T follicular helper cell (primary cell): ENCODE measurements around the gene PAX2.
"Not testable (repeated sequence)": the region's sequence is repeated elsewhere in the genome, so short reads cannot be mapped to it uniquely, and the experiment has no call there.

Source experiments
- DNase-seq: peaks from one replicate; pipeline ENCODE4 v3.0.0-alpha.2; 2020; ENCODE audit warnings: low read depth
- total RNA-seq, 2 experiments: gene quantifications; one replicate each; lab custom pipeline; 2026; lab: John Stamatoyannopoulos, UW

PAX2 gene
- total RNA-seq, result 0 to 0.04 reads per million in 2 experiments

- no peak for DNase-seq
Measured at GRCh38 chr10:100744987-100745881, at the start of gene PAX2. Gene PAX2, plus strand, starts transcription at chr10:100745582. Its CDS starts 679 bp downstream, at chr10:100746261.

- DNase-seq, result no peak
Measured at GRCh38 chr10:100696477-100696901, 48.9 kb upstream of the PAX2 start.

DNA sequence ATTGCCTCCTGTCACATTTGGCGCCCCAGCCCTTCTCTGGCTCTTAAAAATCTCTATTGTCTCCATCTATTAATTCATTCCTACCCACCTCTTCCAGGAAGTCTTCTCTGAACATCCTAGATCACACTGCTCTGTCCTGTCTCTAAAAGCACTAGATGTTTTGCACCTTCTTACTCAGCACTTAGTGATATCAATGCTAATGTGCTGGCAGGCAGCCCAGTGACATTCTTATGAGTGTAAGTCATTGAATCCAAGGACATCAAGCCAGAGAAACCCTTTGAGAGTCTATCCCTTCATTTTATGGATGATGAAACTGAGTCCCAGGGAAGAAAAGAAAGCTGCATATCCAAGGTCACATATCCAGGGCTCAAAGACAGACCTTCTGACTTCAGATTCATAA, 48.3 kb upstream of the PAX2 start:
- no peak for DNase-seq

- DNase-seq, result no peak
Measured at GRCh38 chr10:100697631-100698030, 47.8 kb upstream of the PAX2 start.

DNA sequence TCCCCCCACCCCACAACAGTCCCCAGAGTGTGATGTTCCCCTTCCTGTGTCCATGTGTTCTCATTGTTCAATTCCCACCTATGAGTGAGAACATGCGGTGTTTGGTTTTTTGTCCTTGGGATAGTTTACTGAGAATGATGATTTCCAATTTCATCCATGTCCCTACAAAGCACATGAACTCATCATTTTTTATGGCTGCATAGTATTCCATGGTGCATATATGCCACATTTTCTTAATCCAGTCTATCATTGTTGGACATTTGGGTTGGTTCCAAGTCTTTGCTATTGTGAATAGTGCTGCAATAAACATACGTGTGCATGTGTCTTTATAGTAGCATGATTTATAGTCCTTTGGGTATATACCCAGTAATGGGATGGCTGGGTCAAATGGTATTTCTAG, 43.7 kb upstream of the PAX2 start:
- not testable (repeated sequence) for DNase-seq

- no peak for DNase-seq
Measured at GRCh38 chr10:100705139-100705538, 40.2 kb upstream of the PAX2 start.

DNA sequence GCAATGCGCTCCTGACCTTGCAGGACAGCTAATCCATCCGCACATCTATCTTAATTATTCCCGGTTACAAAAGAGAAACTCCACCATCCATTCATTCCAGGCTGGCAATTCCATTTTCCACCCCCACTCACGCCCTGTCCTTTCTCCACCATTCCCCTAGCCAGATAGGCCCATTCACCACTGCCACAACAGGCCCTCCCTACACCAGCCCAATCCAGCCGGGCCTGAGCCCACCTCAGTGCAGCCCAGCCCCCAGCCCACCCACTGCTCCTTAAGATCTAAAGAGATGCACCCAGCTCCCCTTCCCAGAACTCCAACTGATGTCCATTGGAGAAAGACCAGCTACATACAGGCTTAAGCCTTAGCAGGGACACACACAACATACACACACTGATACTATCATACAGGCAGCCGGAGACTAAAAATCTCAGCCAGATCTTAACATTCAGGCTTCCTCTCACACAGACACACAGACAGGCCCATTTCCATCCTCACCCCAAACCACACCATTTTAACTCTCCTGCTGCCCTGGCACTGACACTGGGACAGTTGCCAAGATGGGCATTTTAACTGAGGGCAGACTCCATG, 38.0 kb upstream of the PAX2 start:
- DNase-seq, result no peak

DNA sequence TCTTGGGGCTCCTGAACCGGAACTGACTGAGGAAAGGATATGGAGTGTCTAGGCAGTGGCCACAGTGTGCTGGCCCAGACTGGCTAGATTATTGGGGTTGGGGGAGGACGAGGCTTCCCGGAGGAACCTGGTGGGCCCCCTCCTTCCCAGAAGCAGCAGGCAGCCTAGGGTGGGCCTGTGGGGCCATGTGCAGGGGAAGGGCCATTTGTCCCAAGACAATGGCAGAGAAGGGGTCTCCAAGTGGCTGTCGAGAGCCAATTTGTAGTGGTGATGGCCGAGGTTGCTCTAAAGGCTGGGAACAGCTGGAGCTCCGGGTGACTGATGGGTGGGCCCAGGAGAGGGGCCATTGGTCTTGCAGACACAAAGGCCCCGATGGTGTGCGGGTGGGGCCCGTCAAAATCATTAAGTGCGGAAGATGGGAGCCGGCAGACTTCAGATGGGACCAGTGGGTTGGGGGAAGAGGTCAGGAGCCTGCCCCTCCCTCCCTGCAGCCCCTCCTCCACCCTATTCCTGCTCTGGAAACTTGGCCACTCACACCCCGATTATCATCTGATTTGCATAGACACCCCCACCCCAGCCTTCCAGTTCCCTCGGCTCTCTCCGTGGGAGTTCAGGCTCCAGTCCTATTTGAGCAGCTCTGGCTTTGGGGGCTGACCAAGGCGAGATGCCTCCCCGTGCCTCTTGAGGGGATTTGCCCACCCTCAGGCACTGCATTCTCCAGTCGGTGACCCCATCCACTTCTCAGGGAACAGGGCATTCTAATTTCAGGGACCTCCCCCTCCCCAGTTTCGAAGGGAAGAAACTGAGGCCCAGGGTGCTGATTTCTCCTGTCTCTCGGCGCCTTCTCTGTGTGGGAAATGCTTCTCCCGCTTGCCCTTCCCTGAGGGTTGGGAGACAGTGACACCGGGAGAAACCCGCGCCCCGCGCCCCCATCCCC, 36.0 kb upstream of the PAX2 start:
- no peak for DNase-seq

DNA sequence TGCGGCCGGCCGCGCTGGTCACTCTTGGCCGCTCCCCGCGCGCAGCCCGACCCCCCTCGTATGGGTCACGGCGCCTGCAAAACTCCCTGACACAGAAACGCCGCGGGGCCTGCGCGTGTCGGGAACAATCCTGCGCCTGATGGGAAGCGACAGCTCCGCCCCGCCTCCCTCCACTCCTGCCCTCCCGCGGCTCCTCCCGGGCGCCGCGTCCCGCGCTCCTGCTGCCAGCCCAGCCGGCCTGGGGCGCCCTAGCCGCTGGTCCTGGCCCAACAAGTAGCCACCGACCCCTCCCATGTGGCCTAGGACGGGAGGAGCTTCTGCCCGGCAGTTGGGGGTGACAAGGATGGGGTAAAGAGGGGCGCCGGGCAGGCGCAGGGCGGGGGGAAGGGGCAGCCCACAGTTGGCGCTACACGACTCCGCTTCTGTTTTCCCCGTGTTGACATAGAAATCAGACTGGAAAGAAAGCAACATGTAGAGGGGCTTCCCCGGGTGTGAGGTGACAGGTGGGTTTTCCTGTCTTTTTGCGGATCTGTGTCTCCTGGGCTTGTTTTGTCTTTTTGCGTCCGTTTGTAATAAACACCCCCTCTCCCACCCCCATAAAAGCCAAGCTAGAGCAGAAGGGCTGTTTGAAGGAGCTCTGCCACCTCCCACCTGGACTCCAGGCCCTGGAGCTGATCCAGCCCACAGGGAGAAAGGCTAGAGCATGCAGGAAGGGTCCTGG, 35.1 kb upstream of the PAX2 start:
- no peak for DNase-seq

- DNase-seq, result no peak
Measured at GRCh38 chr10:100713049-100713858, 32.1 kb upstream of the PAX2 start.

DNA sequence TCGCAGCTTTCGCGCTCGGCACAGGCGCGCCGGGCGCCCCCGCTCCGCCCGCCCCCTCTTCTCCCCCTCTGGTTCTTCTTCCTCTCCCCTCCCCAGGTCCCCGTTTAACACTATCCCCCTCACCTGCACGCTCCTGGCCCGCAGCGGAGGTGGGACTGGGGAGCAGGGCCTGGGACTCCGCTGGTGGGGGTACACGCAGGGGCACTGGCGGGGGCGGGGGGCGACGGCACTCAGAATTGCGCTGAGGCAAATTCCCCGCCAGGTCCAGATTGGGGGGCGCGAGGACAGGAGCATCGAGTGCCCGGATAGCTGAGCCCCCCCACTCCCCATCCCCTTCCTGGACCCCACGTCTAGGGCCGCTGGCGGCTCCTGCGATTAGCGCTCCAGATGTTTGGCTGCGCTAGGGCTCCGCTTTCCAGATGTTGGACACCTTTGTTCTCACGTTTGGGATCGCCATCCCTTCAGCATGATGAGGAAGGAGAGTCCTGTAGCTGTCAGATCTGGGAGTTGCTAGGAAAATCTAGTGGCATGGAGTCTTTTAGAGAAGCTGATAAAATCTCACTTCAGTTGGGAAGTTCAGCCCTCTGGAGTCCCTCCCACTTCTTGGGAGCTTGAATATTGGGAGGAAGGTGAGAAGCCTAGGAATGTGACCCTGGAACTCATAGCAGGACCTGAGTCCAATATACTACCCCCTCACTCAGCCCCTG, 31.4 kb upstream of the PAX2 start:
- DNase-seq, result no peak

DNA sequence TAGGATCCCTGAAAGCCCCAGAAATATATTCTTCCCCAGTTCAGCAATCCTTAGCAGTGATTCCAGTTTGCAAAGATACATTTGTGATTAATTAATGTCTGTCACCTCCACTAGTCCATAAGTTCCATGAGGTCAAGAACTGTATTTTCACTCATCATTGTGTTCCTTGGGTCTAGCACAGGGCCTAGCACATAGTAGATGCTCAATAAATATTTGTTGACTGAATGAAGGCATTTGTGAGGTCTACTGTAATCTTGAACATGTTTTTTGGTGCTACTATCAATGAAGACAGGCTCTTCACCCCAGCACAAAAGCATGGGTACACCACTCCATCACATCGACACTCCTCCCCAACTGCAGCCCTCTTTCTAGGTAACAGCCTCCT, 30.8 kb upstream of the PAX2 start:
- DNase-seq, result no peak

DNA sequence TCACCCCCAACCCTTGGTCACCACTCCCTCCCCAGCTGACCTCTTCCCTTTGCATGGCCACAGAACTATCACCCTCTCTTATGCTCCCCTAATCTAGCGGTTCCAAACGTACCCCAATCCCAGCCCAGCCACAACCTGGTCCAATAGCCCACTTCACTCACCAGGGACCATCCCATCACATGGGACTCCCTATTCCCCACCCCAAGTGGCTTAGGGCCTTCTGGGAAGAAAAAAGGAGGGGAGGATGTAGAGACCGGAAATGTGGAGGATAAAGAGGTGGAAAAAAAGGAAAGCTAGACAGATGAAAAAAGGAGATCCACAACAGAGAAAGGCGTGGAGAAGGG, 30.3 kb upstream of the PAX2 start:
- DNase-seq, result no peak

DNA sequence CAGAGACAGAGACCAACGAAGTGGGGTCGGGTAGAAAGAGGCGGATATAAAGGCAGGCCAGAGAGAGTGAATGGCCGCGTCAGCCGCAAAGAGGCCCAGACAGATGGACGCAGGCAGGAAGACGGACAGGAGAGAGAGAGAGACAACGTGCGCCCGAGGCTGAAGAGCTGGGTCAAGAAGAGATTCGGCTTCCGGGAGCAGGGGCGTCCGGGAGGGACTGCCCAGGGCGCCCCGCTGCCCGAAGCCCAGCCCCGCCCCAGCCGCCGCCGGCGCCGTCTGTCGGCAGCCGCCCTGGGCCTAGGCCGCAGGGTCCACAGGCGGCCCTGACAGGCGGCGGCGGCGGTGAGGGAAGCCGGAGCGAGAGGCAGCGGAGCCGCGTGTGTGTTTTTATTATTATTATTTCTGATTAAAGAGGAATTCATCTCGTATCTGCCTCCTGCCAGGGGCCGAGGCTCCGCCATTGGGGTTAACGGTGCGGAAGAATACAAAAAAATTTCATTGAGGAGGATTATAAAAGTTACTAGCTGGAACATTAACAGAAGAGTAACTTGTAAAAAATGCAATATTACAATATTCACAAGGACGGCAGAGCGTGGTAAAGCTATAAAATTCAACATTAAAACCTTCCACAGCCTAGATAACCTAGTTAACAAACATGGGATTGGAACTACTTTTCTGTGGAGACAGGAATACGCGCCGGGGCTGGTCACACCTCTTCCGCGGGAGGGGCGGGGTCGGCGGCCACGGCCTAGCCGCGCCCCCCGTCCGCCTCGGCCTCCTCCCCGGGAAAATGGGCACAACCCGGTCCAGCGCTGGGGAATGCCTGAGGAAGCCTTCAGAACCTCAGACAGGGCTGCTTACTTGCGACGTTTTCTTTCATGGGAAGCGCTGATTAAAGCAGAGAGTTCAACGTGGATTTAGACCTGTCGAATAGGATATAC, 29.7 kb upstream of the PAX2 start:
- no peak for DNase-seq

- no peak for DNase-seq
Measured at GRCh38 chr10:100717166-100717565, 28.2 kb upstream of the PAX2 start.

DNA sequence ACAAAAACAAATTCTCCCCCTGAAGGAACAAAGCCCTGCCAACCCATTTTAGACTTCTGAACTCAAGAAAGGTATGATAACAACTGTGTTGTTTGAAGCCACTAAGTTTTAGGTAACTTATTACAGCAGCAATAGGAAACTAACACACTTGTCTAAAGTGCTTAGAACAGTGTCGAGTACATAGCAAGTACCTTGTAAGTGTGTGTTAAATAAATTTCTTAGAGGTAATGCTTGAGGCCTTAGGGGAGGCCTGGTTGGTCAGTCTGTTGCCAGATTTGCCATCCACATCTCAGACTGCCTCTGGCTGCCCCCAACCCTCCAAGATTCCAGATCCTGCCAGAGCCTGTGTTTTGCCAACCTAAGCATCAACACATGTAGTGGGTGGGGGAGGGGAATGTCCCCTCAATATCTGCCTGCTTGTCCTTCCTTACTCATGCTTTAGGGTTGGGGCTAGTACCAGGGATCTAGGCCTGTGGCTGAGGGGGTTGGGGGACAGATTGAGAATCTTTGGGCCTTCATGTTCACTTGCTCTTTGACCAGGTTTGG, 27.1 kb upstream of the PAX2 start:
- DNase-seq, result no peak

- no peak for DNase-seq
Measured at GRCh38 chr10:100723180-100723579, 22.2 kb upstream of the PAX2 start.

GRCh38 chr10:100723770-100724530, 21.4 kb upstream of the PAX2 start:
- no peak for DNase-seq
